NAMALWA (cell line): ENCODE data around the gene BRD2.

ENCODE experiments used
- DNase-seq: peaks from one replicate; pipeline ENCODE4 v3.0.0-alpha.2; 2015; ENCODE audit warnings: low spot score

The BRD2 gene

GRCh38 chr6:32968093-32968866, at the start of gene BRD2:
BRD2 (plus strand) TSS chr6:32968594; CDS start chr6:32972899, 4,305 bp downstream.
- DNase-seq: peak; percentile 98

DNA sequence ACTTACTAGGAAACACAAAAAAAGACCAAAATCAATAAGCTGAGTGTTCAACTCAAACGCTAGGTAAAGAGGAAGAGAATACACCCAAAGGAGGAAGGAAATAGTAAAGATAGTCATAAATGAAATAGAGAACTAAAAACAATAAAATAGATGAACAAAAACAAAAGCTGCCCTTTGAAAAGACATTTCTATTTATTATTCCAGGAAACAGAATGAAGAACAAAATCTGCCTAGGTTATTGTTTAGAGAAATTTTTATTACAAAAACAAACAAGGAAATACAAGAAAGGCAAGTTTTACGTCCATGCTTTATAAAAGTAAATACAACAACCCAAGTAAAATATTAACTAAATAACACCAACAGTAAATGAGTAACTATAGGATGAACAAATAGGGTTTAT, 47.7 kb upstream of the BRD2 start:
- DNase-seq: no peak

GRCh38 chr6:32922083-32922482, 46.3 kb upstream of the BRD2 start:
- DNase-seq: peak; percentile 16

DNA sequence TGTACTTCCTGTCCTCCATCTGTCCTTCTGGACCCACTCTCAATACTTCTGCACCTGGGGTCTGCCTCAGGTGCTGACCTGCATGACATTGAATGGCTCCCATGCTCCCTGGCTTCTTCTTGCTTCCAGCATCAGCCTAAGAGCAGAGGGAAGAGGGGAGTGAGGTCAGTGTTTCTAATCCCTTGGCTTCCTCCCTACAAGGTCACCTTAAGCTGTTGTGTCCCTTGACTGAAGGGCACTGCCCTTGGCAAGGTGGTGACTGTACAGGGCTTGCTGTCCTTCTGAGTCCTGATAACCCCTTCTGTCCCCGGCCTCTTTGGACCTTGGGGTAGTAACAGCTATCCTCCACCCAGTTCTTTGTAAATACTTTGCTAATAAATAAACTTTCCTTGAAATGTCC, 37.2 kb upstream of the BRD2 start:
- DNase-seq: no peak

- DNase-seq: no peak
Observed at GRCh38 chr6:32932132-32932868, 36.1 kb upstream of the BRD2 start.

DNA sequence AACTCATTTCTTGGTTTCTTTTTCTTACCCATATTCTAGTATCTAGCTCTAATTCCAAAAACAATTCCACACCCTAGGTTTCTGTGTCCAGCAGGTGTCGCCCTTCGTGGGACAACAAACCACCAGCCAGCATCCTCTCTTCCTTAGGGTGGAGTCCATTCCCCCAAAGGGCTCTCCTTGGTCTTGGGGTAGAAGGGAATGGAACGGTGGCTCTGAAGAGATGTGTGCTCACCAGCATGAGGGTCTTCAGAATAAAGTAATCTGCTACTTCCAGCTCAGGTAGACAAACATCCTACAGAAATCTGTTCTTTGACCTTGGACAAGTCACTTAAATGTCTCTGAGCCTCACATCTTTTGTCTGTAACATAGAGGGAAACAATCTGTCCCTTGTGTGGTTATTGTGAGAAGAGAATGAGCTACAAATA, 34.7 kb upstream of the BRD2 start:
- DNase-seq: peak; percentile 73

DNA sequence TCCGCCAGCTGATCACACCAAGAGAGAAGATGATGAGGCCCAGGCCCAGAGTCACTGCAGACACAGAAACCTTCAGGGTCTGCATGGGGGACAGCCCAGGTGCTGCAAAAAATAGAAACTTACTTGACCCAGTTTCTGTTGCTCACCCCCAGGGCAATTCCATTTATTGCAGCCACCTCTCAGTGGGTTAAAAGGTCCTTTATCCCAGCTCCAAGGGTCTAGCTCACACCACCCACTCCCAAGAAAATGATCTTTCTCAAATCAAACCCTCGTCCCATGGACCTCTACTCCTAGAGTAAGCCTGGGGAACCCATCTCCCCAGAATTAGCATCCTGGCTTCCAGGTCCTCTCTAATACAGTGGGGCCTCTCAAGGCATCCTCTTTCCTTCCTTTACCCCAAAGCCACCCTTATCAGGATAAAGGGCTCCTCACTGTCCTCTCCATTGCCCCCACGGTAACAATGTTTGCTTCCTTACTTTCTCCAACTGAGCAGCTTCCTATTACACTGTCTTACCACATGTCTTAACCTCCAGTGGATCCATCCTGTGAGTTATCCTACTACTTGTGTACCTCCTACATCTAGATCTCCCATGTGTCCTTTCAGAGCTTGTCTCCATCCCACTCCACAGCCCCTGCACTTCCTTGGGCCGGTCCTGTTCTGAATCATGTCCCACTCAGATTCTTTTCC, 32.7 kb upstream of the BRD2 start:
- no peak for DNase-seq

GRCh38 chr6:32936239-32937152, 31.9 kb upstream of the BRD2 start:
- DNase-seq: no peak

- no peak for DNase-seq
Observed at GRCh38 chr6:32937230-32937633, 31.2 kb upstream of the BRD2 start.

DNA sequence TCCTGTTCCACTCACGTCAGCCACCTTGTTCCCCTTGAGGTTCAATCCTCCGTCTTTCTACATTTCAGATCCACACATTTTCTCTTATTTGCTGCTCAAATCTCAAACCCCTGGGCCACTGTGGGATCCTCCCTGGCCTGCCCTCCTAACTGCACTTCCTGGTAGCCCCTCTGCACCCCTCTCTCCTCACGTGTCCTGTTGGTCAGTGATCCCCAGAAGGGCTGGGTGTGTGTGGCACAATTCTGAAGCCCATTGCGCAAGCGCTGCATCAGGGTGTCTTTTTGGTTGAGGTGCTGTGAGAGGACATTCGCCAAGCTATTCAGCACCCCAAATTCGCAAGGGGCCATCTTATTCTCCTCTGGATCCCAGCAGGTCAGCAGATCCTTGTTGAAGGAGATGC, 29.9 kb upstream of the BRD2 start:
- no peak for DNase-seq

DNA sequence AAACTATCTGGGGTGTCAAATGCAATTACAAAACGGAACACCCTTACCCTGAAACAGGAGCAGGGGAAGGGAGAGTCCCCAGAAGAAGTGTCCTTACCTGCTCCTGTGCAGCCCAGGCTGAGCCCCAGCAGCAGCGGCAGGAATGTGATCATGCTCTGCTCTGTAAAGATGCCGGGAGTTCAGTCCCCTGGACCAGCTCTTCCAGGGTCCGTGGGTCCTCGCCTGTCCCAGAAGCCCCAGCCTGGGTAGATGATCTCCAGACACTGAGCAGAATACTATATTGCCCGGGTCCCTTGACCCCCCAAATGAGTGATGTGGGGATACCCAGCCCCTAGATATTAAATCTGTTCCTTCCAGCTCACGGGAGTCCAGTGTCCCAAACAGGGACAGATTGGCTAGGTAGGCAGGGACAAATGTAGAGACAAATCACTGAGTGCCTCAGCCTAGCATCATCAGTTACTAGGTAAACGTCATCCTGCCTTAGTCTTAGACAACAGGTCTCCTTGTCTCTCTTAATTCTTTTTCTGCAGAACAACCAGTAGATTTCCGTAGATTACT, 27.7 kb upstream of the BRD2 start, which contains the start of gene HLA-DMB:
TSS of gene HLA-DMB (minus strand) at position 373 of the 558 bp plus-strand sequence. CDS start at position 152, 221 bp downstream.
- peak; percentile 94 for DNase-seq

DNA sequence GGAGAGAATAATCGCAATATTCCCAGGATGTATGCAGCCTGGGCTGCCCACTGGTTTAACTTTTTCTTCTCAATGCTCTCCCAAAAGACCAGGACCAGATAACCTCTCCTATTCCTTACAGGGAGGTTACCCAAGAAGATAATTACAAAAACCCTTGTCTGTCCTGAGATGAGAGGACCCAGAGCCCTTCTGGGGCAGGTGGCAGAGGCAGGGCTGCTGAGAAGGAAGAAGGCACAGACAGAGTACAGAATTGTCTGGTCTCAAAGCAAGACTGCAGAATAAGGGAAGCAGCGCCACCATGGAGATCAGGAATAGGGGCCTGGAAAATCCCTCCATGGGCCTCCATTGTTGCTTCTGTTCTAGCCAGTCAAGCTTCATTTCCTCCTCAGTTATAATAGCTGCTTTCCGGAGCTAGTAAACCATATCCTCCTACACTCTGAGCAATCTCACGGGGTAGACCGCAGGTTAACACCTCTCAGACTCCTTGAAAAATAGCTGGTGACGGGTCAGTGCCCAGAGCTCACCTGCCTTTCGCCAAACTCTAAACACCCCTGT, 27.1 kb upstream of the BRD2 start:
- DNase-seq: peak; percentile 79

DNA sequence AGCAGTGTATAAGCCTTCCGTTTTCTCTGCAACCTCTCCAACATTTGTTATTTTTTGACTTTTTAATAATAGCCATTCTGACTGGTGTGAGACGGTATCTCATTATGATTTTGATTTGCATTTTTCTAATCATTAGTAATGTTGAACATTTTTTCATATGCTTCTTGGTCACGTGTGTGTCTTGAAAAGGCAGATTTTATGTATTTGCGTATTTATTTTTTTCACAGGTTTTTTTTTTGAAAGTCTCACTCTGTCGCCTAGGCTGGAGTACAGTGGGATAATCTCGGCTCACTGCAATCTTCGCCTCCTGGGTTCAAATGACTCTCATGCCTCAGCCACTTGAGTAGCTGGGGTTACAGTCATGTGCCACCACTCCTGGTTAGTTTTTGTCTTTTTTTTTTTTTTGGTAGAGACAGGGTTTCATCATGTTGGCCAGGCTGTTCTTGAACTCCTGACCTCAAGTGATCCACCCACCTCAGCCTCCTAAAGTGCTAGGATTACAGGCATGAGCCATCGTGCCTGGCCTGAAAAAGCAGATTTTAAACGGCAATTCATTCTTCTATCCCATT, 25.8 kb upstream of the BRD2 start:
- DNase-seq: peak; percentile 18

GRCh38 chr6:32943864-32944649, 24.3 kb upstream of the BRD2 start:
- peak; percentile 95 for DNase-seq

DNA sequence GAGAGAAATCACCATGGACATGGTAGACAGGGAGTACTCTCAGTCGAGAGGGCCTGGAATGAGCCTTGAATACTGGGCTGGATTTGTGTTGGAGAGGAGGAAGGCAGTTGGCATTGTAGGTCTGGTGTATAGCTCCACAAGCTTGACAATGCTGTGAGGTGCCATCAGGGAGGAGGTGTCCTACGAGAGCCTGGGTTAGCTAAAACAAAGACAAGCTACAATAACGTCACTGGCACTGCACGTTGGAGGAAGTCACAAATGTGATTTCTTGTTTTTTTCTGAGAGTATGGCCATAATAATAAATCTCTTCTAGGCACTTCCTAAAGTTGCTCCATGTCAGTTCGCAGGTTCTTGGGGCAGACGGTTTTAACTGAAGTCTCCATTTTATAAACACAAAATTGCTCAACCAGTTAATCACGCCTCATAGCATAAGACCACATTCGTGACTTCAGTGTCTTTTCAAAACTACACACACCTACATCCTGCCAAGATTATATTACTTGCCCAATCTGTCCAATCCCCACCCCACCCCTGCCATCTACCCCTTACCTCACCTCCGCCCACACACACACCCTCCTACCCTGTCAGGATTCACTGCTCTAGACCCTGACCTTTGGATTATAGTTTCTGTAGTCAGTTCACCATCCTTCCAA, 23.2 kb upstream of the BRD2 start:
- DNase-seq: peak; percentile 75

DNA sequence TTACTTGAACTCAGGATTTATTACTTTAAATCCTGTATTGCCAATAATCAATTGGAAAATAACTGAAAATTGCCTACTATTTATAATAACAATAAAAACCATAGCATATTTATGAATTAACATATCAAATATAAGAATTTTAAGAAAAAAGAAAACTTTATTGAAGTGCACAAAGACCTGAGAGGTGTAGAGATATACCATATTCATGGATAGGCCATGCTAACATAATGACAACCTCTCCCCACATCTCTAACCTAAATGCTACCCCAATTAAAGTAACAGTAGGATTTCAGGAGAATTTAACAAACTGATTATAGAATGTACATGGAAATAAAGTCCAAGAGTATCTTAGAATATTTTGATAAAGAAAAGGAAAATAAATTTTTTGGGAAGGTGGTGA, 22.4 kb upstream of the BRD2 start:
- peak; percentile 8 for DNase-seq

DNA sequence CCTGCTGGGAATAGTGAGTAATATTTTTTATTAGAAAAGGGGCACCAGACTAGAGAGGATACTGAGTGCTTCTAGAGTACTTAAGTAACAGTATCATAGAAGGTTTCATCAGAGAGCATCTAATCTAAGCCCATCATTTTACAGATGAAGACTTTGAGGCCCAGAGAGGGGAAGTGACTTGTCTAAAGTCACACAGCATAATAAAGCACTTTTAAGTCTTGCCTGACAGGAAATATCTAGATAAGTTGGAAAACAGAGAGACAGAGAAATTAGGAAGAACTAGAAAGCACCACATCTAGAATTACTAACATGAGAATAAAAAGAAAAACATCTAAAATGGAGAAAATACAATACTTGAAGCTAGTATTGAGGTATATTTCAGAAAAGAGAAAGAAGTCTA, 21.5 kb upstream of the BRD2 start:
- peak; percentile 1 for DNase-seq

- DNase-seq: peak; percentile 66
Observed at GRCh38 chr6:32947552-32948465, 20.6 kb upstream of the BRD2 start.
